Measurements from ENCODE around the gene XRCC3. TPM values are rescaled to one million over a fixed set of nuclear protein-coding genes. Genes with fewer than 3 reads are reported as not detected.

Gene XRCC3
- total RNA-seq, 4 donors from 2014 or later = 7.8 to 47.6 (median 23.8) TPM

DNA sequence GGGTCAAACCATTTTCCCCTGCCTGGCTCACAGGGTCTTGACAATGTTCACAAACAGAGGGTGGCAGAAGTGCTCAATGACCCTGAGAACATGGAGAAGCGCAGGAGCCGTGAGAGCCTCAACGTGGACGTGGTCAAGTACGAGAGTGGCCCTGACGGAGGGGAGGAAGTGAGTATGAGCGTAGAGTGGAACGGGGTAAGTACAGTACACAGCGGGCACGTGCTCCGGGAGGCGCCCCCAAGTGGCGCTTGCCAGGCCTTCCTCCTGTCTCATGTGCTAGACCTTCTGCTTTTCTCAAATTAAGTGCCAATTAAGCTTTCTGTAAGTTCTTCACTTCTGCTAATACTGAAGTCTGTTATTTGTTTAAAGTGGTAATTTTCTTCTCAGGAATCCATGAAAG is 35.9 kb downstream of the XRCC3 start:
- WGBS, 2 donors (ENCODE audit: low coverage in 1 of 2) = 31 to 32% methylated on average over 12 to 13 of the region's 13 CpGs
- in situ Hi-C loops (cut with MboI; ENCODE audit: low pct_ligation_motif_present in 1 of 4, low pct_unique_long_range_greater_than_20kb in 1 of 4, low sequenced_read_pairs in 3 of 4) = no loop called here

DNA sequence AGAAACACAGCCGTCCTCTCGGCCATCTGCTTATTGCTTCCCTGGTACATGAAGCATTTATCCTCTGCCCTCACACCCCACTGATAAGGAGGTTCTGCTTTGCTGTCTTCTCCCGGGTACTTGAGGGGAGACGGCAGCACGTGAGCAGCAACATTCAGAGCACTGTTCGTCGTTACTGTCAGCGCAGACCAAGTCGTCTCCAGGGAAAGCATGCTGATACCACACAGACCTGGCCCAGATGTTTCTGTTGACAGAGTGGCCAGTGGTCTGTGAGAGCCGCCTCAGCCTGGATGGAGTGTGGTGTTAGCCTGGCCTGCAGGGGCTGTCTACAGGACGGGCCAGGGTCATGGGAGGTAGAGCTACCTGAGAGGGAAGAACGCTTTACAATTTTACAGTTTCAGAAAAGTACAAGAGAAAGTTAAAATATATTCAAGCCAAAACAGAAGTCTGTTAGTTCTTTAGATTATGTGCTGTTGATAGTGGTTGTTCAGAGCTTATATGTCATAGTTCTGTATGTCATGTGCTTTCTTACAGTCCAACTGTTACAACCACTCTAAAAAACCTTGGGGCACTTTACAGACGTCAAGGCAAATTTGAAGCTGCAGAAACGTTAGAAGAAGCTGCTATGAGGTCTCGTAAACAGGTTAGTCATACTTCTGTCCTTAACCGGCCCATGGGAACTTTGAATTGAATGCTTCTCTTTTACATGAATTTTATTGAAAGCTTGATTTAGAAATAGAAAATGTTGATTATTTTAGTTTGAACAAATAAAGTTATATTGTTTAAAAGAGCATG is 38.2 kb downstream of the XRCC3 start:
- no peaks in the 10 kb centered on the region for H3K9me3 ChIP-seq
- 81 to 83% methylated on average over 5 to 16 of the region's 16 CpGs for WGBS, 2 donors (ENCODE audit: low coverage in 1 of 2)
- TF ChIP-seq, protein P1, sequence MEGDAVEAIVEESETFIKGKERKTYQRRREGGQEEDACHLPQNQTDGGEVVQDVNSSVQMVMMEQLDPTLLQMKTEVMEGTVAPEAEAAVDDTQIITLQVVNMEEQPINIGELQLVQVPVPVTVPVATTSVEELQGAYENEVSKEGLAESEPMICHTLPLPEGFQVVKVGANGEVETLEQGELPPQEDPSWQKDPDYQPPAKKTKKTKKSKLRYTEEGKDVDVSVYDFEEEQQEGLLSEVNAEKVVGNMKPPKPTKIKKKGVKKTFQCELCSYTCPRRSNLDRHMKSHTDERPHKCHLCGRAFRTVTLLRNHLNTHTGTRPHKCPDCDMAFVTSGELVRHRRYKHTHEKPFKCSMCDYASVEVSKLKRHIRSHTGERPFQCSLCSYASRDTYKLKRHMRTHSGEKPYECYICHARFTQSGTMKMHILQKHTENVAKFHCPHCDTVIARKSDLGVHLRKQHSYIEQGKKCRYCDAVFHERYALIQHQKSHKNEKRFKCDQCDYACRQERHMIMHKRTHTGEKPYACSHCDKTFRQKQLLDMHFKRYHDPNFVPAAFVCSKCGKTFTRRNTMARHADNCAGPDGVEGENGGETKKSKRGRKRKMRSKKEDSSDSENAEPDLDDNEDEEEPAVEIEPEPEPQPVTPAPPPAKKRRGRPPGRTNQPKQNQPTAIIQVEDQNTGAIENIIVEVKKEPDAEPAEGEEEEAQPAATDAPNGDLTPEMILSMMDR (IDR thresholded peaks at IDR 0.05) = no peak
- no peak for TF ChIP-seq EP300 (IDR thresholded peaks at IDR 0.05; ENCODE audit: low read depth)
- DNase-seq = no peak
- H3K36me3 ChIP-seq = peaks cover 0 to 98% (median 53%) of the 10 kb centered on the region in 4 donors
- H3K27me3 ChIP-seq = no peaks in the 10 kb centered on the region
- H3K4me1 ChIP-seq = peaks cover 0 to 7% (median 0%) of the 10 kb centered on the region in 4 donors
- H3K27ac ChIP-seq = no peak overlapping the region
- H3K4me3 ChIP-seq = no peak overlapping the region
- intact Hi-C loops (cut with DNase I; ENCODE audit: low total_unique reads) (no loop called here), in situ Hi-C loops (cut with MboI; ENCODE audit: low pct_ligation_motif_present in 1 of 4, low pct_unique_long_range_greater_than_20kb in 1 of 4, low sequenced_read_pairs in 3 of 4) (no loop called here)

More for the DNA sequence above, 35.9 kb downstream of the XRCC3 start:
- no peak for TF ChIP-seq POLR2A (IDR thresholded peaks at IDR 0.05)
- TF ChIP-seq, protein P1 (IDR thresholded peaks at IDR 0.05) = peak; percentile 28 to 43 (median 41)
- no peak for TF ChIP-seq EP300 (IDR thresholded peaks at IDR 0.05; ENCODE audit: low read depth)
- Histone ChIP-seq H3K4me3 (no peak overlapping the region), H3K27me3 (no peaks in the 10 kb centered on the region), H3K27ac (no peak overlapping the region), H3K36me3 (peaks cover 0 to 93% (median 47%) of the 10 kb centered on the region in 4 donors), H3K4me1 (peaks cover 0 to 7% (median 0%) of the 10 kb centered on the region in 4 donors), H3K9me3 (no peaks in the 10 kb centered on the region)
- intact Hi-C loops (cut with DNase I; ENCODE audit: low total_unique reads) = no loop called here
- peak; percentile 51 for DNase-seq

DNA sequence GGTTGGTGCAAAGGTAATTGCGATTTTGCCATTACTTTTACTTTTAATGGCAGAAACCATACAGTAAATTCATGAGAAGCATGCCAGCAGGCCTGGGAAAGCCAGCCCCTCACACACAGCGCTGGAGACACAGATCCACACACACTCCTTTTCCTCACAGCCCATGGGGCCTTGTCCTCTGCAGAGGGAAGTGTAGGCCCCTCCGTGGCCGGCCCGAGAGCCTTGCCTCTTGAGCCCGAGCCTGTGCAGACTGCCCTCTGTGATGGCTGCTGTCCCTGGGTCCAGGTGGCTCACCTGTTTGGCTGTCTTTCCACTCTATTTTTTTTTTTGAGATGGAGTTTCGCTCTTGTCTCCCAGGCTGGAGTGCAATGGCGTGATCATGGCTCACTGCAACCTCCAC is 39.3 kb downstream of the XRCC3 start:
- peaks cover 0 to 97% (median 53%) of the 10 kb centered on the region in 4 donors for H3K36me3 ChIP-seq
- H3K27ac ChIP-seq = no peak overlapping the region
- in situ Hi-C loops (cut with MboI; ENCODE audit: low pct_ligation_motif_present in 1 of 4, low pct_unique_long_range_greater_than_20kb in 1 of 4, low sequenced_read_pairs in 3 of 4) = no loop called here
- TF ChIP-seq, protein P1 (IDR thresholded peaks at IDR 0.05) = no peak
- TF ChIP-seq EP300 (IDR thresholded peaks at IDR 0.05; ENCODE audit: low read depth) = no peak
- no peak for TF ChIP-seq POLR2A (IDR thresholded peaks at IDR 0.05)
- TF ChIP-seq POLR2AphosphoS5 (IDR thresholded peaks at IDR 0.05) = no peak
- no peak for DNase-seq
- H3K4me3 ChIP-seq = no peak overlapping the region
- intact Hi-C loops (cut with DNase I; ENCODE audit: low total_unique reads) = no loop called here
- no peaks in the 10 kb centered on the region for H3K9me3 ChIP-seq
- WGBS, 2 donors (ENCODE audit: low coverage in 1 of 2) = 95 to 96% methylated on average over 2 to 8 of the region's 8 CpGs
- no peaks in the 10 kb centered on the region for H3K27me3 ChIP-seq
- H3K4me1 ChIP-seq = peaks cover 0 to 7% (median 0%) of the 10 kb centered on the region in 4 donors

DNA sequence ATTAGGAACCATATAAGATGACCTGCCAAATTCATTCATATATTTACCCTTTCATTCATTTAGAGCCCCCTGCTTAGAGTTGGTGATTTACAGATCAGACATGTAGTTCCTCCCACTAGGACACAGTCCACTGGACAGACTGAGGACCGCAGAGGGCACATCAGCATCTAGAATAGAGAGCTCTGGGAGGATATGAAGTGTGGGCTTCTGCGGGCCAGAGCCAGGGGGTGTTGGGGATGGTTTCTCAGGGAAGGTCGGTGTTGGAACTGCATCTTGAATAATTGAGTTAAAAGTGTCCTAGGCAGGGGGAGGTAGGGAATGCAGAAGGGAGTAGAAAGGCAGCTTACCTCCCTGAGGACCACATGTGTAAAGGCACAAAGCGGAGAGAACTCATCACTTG is 43.3 kb downstream of the XRCC3 start:
- Histone ChIP-seq H3K27ac (no peak overlapping the region), H3K27me3 (no peaks in the 10 kb centered on the region), H3K36me3 (peaks cover 2 to 98% (median 54%) of the 10 kb centered on the region in 4 donors), H3K4me1 (no peaks in the 10 kb centered on the region), H3K4me3 (no peak overlapping the region), H3K9me3 (no peaks in the 10 kb centered on the region)
- TF ChIP-seq POLR2AphosphoS5 (IDR thresholded peaks at IDR 0.05) (no peak), POLR2A (IDR thresholded peaks at IDR 0.05) (no peak), EP300 (IDR thresholded peaks at IDR 0.05; ENCODE audit: low read depth) (no peak)
- TF ChIP-seq, protein P1 (IDR thresholded peaks at IDR 0.05) = no peak
- 93 to 100% methylated on average over 1 to 4 of the region's 4 CpGs for WGBS, 2 donors (ENCODE audit: low coverage in 1 of 2)
- intact Hi-C loops (cut with DNase I; ENCODE audit: low total_unique reads) = no loop called here
- no peak for DNase-seq
- in situ Hi-C loops (cut with MboI; ENCODE audit: low pct_ligation_motif_present in 1 of 4, low pct_unique_long_range_greater_than_20kb in 1 of 4, low sequenced_read_pairs in 3 of 4) = no loop called here

All from transverse colon (tissue), 4 donors.